Ovary (tissue), 3 donors: ENCODE measurements around the gene KRTAP21-2.

Experiments
- CTCF ChIP-seq, 3 donors: fragments of 450-650 bp in 2 of 3; fragments of 200-600 bp in 1 of 3; IDR thresholded peaks; one replicate each; pipeline versions ENCODE4 v1.5.1 to v1.8.0; 2016 to 2022; ENCODE audit warnings: antibody characterized with exemption in 3 of 3, mild to moderate bottlenecking in 1 of 3
- EP300 ChIP-seq: sonication (generic); formaldehyde crosslinking; IDR thresholded peaks from one replicate; pipeline ENCODE4 v1.6.1; 2017; ENCODE audit warnings: antibody characterized with exemption
- donor health status: DM: no; HTN: no; CAD: no.

- no peak for TF ChIP-seq CTCF (IDR thresholded peaks at IDR 0.05)
- no peak for TF ChIP-seq EP300
Measured at GRCh38 chr21:30718239-30718909, 28.7 kb downstream of the KRTAP21-2 start, which contains the start of gene KRTAP21-3.
